Keratinocyte (primary cell): ENCODE data around the gene MICAL2. TPM values are rescaled to one million over a fixed set of nuclear protein-coding genes. Genes with fewer than 3 reads are reported as not detected.

ENCODE experiments used
- DNase-seq: peaks from one replicate; pipeline ENCODE4 v3.0.0-alpha.2; 2011; ENCODE audit warnings: low read depth, missing footprints, low spot score
- FAIRE-seq: peaks from 2 replicates; lab custom pipeline; 2011; peaks lifted over from hg19 to GRCh38; lab: Jason Lieb, UNC
- H2AFZ ChIP-seq: 2 replicates; pipeline ENCODE4 v1.6.0; 2012; ENCODE audit warnings: low read length, control low read depth, inconsistent platforms; ENCODE audit not compliant: control insufficient read depth
- H3K27ac ChIP-seq: 2 replicates; pipeline ENCODE4 v1.5.1; 2011; ENCODE audit warnings: low read length; ENCODE audit not compliant: control insufficient read depth, insufficient read depth
- H3K27me3 ChIP-seq: 3 replicates; pipeline ENCODE4 v1.6.0; 2011; ENCODE audit warnings: low read length; ENCODE audit not compliant: control insufficient read depth, insufficient read depth; ENCODE audit errors: extremely low read depth
- H3K36me3 ChIP-seq, 2 experiments: 2 replicates in 1 of 2; 3 replicates in 1 of 2; pipeline ENCODE4 v1.5.1; 2011; ENCODE audit warnings: low read length in 2 of 2, mild to moderate bottlenecking in 1 of 2; ENCODE audit not compliant: control insufficient read depth in 2 of 2, insufficient read depth in 2 of 2; ENCODE audit errors: extremely low read depth in 1 of 2
- H3K4me1 ChIP-seq: 3 replicates; pipeline ENCODE4 v1.5.1; 2011; ENCODE audit warnings: low read length; ENCODE audit not compliant: control insufficient read depth, insufficient read depth; ENCODE audit errors: extremely low read depth
- H3K4me2 ChIP-seq: 3 replicates; pipeline ENCODE4 v1.6.0; 2011; ENCODE audit warnings: low read depth, low read length; ENCODE audit not compliant: control insufficient read depth, insufficient read depth; ENCODE audit errors: extremely low read depth
- H3K4me3 ChIP-seq, 3 experiments: fragments of 200-600 bp in 1 of 3; sonication (generic) in 1 of 3; 2 replicates in 2 of 3; 3 replicates in 1 of 3; pipeline ENCODE4 v1.5.1; 2011 to 2016; ENCODE audit warnings: low read length in 3 of 3, mild to moderate bottlenecking in 3 of 3, control low read depth in 2 of 3, inconsistent platforms in 1 of 3, low read depth in 1 of 3, mixed read lengths in 1 of 3, mixed run types in 1 of 3, moderate library complexity in 1 of 3; ENCODE audit not compliant: control insufficient read depth in 2 of 3, insufficient read depth in 2 of 3; ENCODE audit errors: extremely low read depth in 1 of 3
- H3K79me2 ChIP-seq: 2 replicates; pipeline ENCODE4 v1.6.0; 2012; ENCODE audit warnings: low read length; ENCODE audit not compliant: control insufficient read depth, insufficient read depth
- H3K9ac ChIP-seq: 3 replicates; pipeline ENCODE4 v1.6.0; 2011; ENCODE audit warnings: low read length; ENCODE audit not compliant: control insufficient read depth, insufficient read depth; ENCODE audit errors: extremely low read depth
- H3K9me1 ChIP-seq: 3 replicates; pipeline ENCODE4 v1.6.0; 2011; ENCODE audit warnings: low read length; ENCODE audit not compliant: control insufficient read depth, insufficient read depth; ENCODE audit errors: extremely low read depth
- H3K9me3 ChIP-seq: 2 replicates; pipeline ENCODE4 v1.5.1; 2012; ENCODE audit warnings: low read depth, low read length; ENCODE audit not compliant: control insufficient read depth
- H4K20me1 ChIP-seq: 3 replicates; pipeline ENCODE4 v1.6.0; 2011; ENCODE audit warnings: low read length; ENCODE audit not compliant: control insufficient read depth, insufficient read depth; ENCODE audit errors: extremely low read depth
- EZH2 ChIP-seq: IDR thresholded peaks from one replicate; pipeline ENCODE4 v1.6.1; 2012; ENCODE audit warnings: inconsistent platforms, mild to moderate bottlenecking, low read length, moderate library complexity
- dilution Hi-C: fragments of 300-500 bp; cut with MboI; formaldehyde crosslinking; loops from one replicate; pipeline ENCODE4 v1.7.0; 2020; ENCODE audit warnings: low sequenced_read_pairs; ENCODE audit not compliant: extremely low pct_ligation_motif_present
- polyA plus RNA-seq, 5 experiments: library from polyadenylated mRNA; depleted of rRNA in 3 of 5; stranded (reverse) in 3 of 5; stranded (forward) in 1 of 5; unstranded in 1 of 5; fragments of >200 nt; gene quantifications; 1 replicate in 1 of 5; 2 replicates in 3 of 5; 3 replicates in 1 of 5; pipeline versions ENCODE4 v1.2.1 to v1.2.3, GENCODE V29; 2011 to 2012; ENCODE audit warnings: missing spikeins in 2 of 5, low read depth in 1 of 5, low replicate concordance in 1 of 5
- TF ChIP-seq, protein P1 (sequence below), 3 experiments: IDR thresholded peaks in 1 of 3; conservative IDR thresholded peaks in 1 of 3; optimal IDR thresholded peaks in 1 of 3; 2 replicates in 2 of 3; 3 replicates in 1 of 3; pipeline versions ENCODE3 to v1.5.1; 2011; ENCODE audit warnings: low read length in 3 of 3, mild to moderate bottlenecking in 3 of 3, moderate library complexity in 2 of 3, control low read depth in 1 of 3, inconsistent platforms in 1 of 3; ENCODE audit not compliant: insufficient read depth in 2 of 3; ENCODE audit errors: extremely low read depth in 1 of 3

The MICAL2 gene
- polyA plus RNA-seq, 1 donor (not counting 4 experiments of a cell fraction or from before 2014, with no cell fraction given) = 83.9 TPM

DNA sequence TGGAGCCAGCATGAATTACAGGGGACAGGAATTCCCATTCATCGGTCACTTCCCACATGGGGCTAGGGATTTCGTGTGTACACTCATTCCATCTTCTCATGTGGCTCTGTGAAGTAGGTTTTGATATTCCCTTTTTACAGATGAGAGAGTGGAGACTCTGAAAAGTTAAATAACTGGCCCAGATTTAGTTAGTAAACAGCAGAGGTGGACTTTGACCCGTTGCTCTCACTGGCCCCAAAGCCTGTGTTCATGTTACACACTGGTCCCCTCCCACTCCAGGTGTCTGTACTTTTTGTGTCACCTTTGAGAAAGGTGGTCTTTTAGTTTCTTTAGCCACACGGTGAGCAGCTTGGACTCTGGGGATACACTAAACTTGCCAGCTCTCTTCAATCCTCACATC lies 108.5 kb downstream of the MICAL2 start:
- H4K20me1 ChIP-seq = no peaks in the 10 kb centered on the region
- TF ChIP-seq, protein P1, sequence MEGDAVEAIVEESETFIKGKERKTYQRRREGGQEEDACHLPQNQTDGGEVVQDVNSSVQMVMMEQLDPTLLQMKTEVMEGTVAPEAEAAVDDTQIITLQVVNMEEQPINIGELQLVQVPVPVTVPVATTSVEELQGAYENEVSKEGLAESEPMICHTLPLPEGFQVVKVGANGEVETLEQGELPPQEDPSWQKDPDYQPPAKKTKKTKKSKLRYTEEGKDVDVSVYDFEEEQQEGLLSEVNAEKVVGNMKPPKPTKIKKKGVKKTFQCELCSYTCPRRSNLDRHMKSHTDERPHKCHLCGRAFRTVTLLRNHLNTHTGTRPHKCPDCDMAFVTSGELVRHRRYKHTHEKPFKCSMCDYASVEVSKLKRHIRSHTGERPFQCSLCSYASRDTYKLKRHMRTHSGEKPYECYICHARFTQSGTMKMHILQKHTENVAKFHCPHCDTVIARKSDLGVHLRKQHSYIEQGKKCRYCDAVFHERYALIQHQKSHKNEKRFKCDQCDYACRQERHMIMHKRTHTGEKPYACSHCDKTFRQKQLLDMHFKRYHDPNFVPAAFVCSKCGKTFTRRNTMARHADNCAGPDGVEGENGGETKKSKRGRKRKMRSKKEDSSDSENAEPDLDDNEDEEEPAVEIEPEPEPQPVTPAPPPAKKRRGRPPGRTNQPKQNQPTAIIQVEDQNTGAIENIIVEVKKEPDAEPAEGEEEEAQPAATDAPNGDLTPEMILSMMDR (optimal IDR thresholded peaks at IDR 0.05 in 1 of 3, IDR thresholded peaks at IDR 0.05 in 1 of 3, conservative IDR thresholded peaks at IDR 0.05 in 1 of 3; ENCODE audit: extremely low read depth in 1 of 3, insufficient read depth in 2 of 3, low read length in 3 of 3) = no peak
- TF ChIP-seq EZH2 = no peak
- H3K9ac ChIP-seq = no peak overlapping the region
- no peaks in the 10 kb centered on the region for H3K27me3 ChIP-seq
- no peak overlapping the region for H3K4me2 ChIP-seq
- FAIRE-seq (no peak), DNase-seq (no peak)
- dilution Hi-C loops = no loop called here
- no peak overlapping the region for H2AFZ ChIP-seq
- H3K4me3 ChIP-seq = no peak overlapping the region
- H3K79me2 ChIP-seq = no peaks in the 10 kb centered on the region
- peaks cover 10% of the 10 kb centered on the region for H3K4me1 ChIP-seq
- H3K9me1 ChIP-seq = no peaks in the 10 kb centered on the region
- peaks cover 79 to 82% of the 10 kb centered on the region in 2 experiments for H3K36me3 ChIP-seq
- no peak overlapping the region for H3K27ac ChIP-seq
- no peaks in the 10 kb centered on the region for H3K9me3 ChIP-seq

DNA sequence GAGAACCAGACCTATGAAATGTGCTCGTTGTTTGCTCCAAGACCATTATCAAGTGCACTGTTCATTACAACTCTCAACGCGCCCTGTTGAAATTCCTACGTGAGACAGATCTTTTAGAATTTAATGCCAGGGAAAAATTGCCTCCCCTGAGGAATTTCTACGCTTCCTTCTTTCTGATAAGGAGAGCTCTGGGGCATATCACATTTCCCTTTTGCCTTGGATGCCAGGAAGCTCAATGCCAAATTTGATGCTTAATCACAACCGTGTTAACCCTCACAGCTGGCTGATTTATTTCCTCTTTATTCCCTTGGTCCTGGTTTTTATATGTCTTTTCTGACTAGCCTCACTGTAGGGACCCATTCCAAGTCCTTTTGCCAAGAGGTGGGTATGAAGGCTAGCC lies 109.4 kb downstream of the MICAL2 start:
- H4K20me1 ChIP-seq = no peaks in the 10 kb centered on the region
- peaks cover 80 to 83% of the 10 kb centered on the region in 2 experiments for H3K36me3 ChIP-seq
- DNase-seq (no peak), FAIRE-seq (no peak)
- H3K9ac ChIP-seq = no peak overlapping the region
- no peak overlapping the region for H3K4me2 ChIP-seq
- H3K27ac ChIP-seq = no peak overlapping the region
- H3K27me3 ChIP-seq = no peaks in the 10 kb centered on the region
- no peaks in the 10 kb centered on the region for H3K79me2 ChIP-seq
- H3K4me1 ChIP-seq = peaks cover 5% of the 10 kb centered on the region
- H3K4me3 ChIP-seq = no peak overlapping the region
- H3K9me1 ChIP-seq = no peaks in the 10 kb centered on the region
- H2AFZ ChIP-seq = no peak overlapping the region
- dilution Hi-C loops = no loop called here
- H3K9me3 ChIP-seq = no peaks in the 10 kb centered on the region
- TF ChIP-seq, protein P1 (optimal IDR thresholded peaks at IDR 0.05 in 1 of 3, IDR thresholded peaks at IDR 0.05 in 1 of 3, conservative IDR thresholded peaks at IDR 0.05 in 1 of 3; ENCODE audit: extremely low read depth in 1 of 3, insufficient read depth in 2 of 3, low read length in 3 of 3) = no peak
- no peak for TF ChIP-seq EZH2
